Right cardiac atrium (tissue), 5 donors: ENCODE data around the gene ASTN2. TPM values are rescaled to one million over a fixed set of nuclear protein-coding genes. Genes with fewer than 3 reads are reported as not detected.

Source experiments
- ATAC-seq, 2 donors: fragments of 200-7000 bp; cut with Tn5 transposase; one replicate each; pipeline versions ENCODE4 v1.8.0 to v1.9.1; 2020; ENCODE audit warnings: moderate library complexity in 2 of 2, mild to moderate bottlenecking in 1 of 2
- DNase-seq, 3 donors: peaks; one replicate each; pipeline ENCODE4 v3.0.0-alpha.2; 2020
- H3K27ac ChIP-seq: one replicate; pipeline ENCODE4 v1.5.1; 2013; ENCODE audit warnings: mild to moderate bottlenecking, low read length, control low read depth, moderate library complexity
- H3K27me3 ChIP-seq: one replicate; pipeline ENCODE4 v1.6.1; 2013; ENCODE audit not compliant: control insufficient read depth, insufficient read depth
- H3K4me1 ChIP-seq: one replicate; pipeline ENCODE4 v1.6.1; 2013; ENCODE audit warnings: low read length; ENCODE audit not compliant: control insufficient read depth, insufficient read depth
- H3K4me3 ChIP-seq: one replicate; pipeline ENCODE4 v1.5.1; 2013; ENCODE audit warnings: low read length, control low read depth
- H3K9me3 ChIP-seq: one replicate; pipeline ENCODE4 v1.6.1; 2013; ENCODE audit warnings: low read length; ENCODE audit not compliant: control insufficient read depth
- WGBS: extraction: QIAGEN DNeasy Blood & Tissue Kit; methylation state at CpG from one replicate; pipeline ENCODE4 v1.1.7; 2013; 5-methylcytosine and 5-hydroxymethylcytosine counted together
- intact Hi-C, 4 donors: fragments of 100-400 bp; cut with DNase I; formaldehyde crosslinking; loops; one replicate each; pipeline versions ENCODE4 v1.11.0 to v1.14.0; 2022 to 2023
- polyA plus RNA-seq: library from polyadenylated mRNA; stranded (reverse); fragments of 200-250 nt; gene quantifications from one replicate; pipeline ENCODE4 v1.2.3, GENCODE V29; 2013
- total RNA-seq, 4 donors: library from RNA; stranded (reverse); fragmentation: NEBNext Ultra II Directional; extraction: Animal tissue kit (Norgen Biotek cat#: 25700); gene quantifications; one replicate each; pipeline ENCODE4 v1.2.1, GENCODE V29; 2021
- donor health status: healthy with polysubstance abuse.
- donor health status: DM: no; HTN: yes; CAD: no.
- donor health status: DM: no; HTN: no; CAD: no.
- donor health status: DM: no; HTN: yes; CAD: no; lungs with severe emphysema.
- donor health status: DM: yes; HTN: yes; CAD: no.

Gene ASTN2
- total and polyA plus RNA-seq, 5 donors: 18.1 to 79.3 (median 59.8) TPM

DNA sequence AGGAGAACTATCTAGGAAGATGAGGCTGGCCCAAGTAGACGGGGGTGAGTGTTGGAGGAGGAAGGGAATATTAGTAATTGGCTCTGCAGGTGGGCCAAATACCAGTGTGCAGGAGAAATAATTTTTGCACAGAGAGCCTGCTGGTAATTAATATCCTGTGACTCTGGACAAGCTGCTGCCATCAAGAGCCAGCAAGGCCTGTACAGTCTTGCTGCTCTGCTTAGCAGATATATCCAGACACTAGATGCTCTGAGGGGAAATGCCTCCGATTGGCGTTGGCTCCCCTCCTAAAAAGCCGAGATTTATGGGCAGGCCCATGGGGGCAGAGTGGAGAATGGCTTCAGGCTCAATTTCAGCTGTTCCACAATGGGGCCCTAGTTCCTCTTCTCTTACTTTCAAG lies 29.6 kb upstream of the ASTN2 start:
- H3K27me3 ChIP-seq: no peaks in the 10 kb centered on the region
- WGBS: 57% methylated on average over 4 of the region's 4 CpGs
- H3K27ac ChIP-seq: no peak overlapping the region
- intact Hi-C loops: no loop called here
- no peak overlapping the region for H3K4me3 ChIP-seq
- H3K4me1 ChIP-seq: no peaks in the 10 kb centered on the region
- H3K9me3 ChIP-seq: no peaks in the 10 kb centered on the region
- ATAC-seq: no peak
- no peak for DNase-seq

DNA sequence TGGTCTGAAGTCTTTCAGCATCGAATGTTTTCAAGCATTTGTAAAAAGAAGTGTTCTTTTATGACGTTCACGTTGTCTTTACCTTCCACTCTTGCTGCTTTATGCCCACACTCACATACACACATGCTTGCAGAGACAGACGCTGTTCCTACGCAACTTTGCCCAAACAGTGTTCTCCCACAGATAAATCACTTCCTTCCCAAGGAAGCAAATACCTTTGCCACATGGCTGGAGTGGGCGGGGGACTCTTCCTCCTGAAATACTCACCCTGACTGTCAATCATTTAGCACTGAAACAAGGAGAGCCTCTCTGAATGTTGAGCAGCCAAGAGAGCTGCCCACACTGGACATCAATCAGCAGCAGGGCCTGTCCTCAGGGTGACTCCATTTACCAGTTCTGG lies 22.4 kb upstream of the ASTN2 start:
- no peak for ATAC-seq
- H3K9me3 ChIP-seq: no peaks in the 10 kb centered on the region
- no peak overlapping the region for H3K27ac ChIP-seq
- DNase-seq: no peak
- WGBS: 49% methylated on average over 6 of the region's 6 CpGs
- H3K4me3 ChIP-seq: no peak overlapping the region
- no peaks in the 10 kb centered on the region for H3K27me3 ChIP-seq
- intact Hi-C loops: no loop called here
- no peaks in the 10 kb centered on the region for H3K4me1 ChIP-seq

DNA sequence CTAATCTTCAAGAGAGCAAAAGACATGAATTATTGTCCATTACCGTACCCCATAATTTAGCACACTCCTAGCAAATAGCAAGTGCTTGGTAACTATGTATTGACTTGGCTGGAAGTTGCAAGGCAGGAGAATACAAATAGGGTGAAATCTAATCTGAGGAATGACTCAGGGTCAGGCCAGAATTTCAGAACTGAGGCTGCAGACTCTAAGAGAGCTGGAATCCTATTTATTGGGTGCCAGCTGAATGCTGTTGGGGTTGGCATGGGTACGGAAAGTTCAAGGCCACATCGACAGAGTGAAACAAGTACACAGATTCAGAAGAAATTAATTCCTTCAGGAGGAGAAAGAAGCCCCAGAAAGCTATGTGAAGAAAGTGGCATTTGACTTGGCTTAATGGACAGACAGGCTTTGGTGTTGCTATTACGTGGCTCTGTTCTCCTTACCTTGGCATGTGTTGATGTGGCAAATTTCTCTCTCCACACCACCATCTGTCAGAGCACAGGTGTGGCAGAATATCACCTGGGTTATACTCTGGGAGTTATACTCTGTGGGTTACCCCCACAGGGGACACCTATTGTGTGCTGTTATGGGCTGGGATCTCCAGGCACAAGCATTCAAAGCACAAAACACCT lies 20.9 kb upstream of the ASTN2 start:
- H3K9me3 ChIP-seq: no peaks in the 10 kb centered on the region
- H3K4me1 ChIP-seq: no peaks in the 10 kb centered on the region
- no peaks in the 10 kb centered on the region for H3K27me3 ChIP-seq
- peak in 1 of 2 donors; percentile 45 for ATAC-seq
- DNase-seq: no peak
- 71% methylated on average over 4 of the region's 4 CpGs for WGBS
- no peak overlapping the region for H3K27ac ChIP-seq
- intact Hi-C loops: no loop called here
- H3K4me3 ChIP-seq: no peak overlapping the region

DNA sequence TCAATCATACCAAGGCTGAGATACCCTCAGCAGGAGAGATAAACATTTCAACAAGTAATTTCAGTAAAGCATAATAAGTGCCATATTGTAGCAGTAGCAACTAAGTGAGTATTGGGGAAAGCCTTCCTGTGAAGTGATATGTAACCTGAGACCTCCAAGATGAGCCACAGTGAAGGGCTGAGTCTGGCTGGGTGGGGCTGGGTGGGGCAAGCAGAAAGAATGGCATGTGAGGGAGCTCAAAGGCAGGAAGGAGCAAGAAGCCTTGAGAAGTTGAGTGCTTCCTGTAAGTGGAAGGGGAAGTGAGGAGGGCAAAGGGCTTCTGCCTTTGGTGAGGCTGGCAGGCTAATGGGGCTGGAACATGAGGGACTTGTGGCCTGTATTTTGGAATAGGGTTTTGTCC lies 19.7 kb upstream of the ASTN2 start:
- intact Hi-C loops: no loop called here
- no peak for ATAC-seq
- Histone ChIP-seq H3K4me1 (no peaks in the 10 kb centered on the region), H3K9me3 (no peaks in the 10 kb centered on the region), H3K27me3 (no peaks in the 10 kb centered on the region), H3K4me3 (no peak overlapping the region), H3K27ac (no peak overlapping the region)
- DNase-seq: no peak

DNA sequence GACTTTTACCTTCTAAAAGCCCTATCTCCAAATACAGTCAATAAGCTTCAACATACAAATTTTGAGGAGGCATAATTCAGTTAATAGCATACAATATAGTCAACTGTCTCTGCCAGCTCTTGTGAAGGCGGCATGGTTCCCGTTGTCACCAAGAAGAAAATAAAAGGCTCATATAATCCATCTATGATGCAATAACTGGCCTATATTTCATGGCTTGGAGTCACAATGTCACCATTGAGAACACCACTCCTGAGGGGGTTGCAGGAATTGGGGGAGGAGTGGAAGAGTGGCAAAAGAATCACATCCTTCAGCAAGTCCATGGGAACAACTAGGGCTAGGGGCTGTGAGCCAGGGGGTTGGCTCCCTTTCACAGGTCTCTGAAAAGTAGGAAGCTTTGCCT lies 16.0 kb upstream of the ASTN2 start:
- H3K27ac ChIP-seq: no peak overlapping the region
- H3K4me1 ChIP-seq: no peaks in the 10 kb centered on the region
- WGBS: 86% methylated on average over 2 of the region's 2 CpGs
- H3K4me3 ChIP-seq: no peak overlapping the region
- no peaks in the 10 kb centered on the region for H3K9me3 ChIP-seq
- intact Hi-C loops: no loop called here
- H3K27me3 ChIP-seq: no peaks in the 10 kb centered on the region
- no peak for ATAC-seq
- DNase-seq: no peak

DNA sequence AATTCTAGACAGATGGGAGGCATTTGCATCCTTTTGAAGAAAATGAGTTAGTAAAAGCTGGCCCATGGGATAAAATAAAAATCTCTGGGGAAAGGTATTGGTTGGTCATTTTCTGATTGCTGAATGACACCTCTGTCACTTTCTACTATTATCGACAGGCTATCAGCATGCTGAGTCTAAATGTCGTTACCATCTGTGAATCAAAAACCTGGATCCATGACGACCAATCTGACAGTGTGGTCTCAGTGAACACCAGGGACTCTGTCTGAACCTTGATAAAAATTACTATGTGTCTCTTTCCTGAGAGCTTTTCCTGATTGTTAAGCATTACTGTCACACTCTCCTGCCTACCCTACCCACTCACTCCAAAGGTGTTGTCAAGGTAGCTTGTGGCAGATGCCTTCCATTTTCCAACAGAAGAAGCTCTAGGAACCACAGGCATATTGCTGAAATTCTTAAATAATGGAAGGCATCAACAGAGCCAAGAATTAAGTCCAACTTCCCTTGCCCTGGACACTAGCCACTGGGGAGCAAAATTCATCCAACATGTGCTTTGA lies 12.6 kb upstream of the ASTN2 start:
- intact Hi-C loops: no loop called here
- no peaks in the 10 kb centered on the region for H3K27me3 ChIP-seq
- DNase-seq (no peak), ATAC-seq (no peak)
- H3K4me1 ChIP-seq: no peaks in the 10 kb centered on the region
- H3K4me3 ChIP-seq: no peak overlapping the region
- no peaks in the 10 kb centered on the region for H3K9me3 ChIP-seq
- no peak overlapping the region for H3K27ac ChIP-seq
- WGBS: 73% methylated on average over 3 of the region's 3 CpGs

DNA sequence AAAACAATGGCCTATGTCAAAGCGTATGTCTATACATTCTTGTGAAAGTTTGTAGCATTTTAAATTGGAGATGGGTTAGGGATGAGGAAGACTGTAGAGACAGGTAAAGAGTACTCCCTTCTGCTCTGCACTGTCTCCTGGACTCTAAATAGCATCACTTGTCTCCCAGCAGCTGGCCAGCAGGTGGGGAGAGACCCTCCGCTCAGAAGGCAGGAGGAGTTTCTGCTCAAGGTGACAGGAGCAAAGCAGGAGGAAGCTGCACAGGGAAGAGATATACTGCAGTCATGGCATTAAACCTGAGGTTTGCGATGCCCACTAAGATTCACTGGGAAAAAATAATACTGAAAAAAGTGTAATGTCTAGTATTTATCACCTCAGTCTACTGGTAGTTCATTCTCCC lies 10.7 kb upstream of the ASTN2 start:
- ATAC-seq: no peak
- intact Hi-C loops: no loop called here

DNA sequence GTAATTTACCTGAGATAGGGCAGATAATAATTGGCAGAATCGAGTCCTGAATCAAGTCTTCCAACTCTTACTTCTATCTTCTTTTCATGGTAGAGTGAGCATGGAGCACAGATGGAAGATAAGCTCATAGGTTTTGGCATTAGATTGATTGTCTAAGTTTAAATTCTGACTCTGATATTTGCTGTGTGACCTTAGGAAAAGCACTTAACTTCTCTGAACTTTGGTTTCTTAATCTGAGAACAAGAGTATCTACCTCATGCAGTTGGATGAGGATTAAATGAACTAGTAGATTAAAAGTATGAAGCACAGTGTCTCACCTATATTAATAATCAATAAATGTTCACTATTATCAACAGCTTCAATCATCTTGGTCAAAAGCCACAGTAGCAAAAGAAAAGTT lies 9.4 kb upstream of the ASTN2 start:
- Histone ChIP-seq H3K27me3 (no peaks in the 10 kb centered on the region), H3K27ac (no peak overlapping the region), H3K4me3 (no peak overlapping the region), H3K4me1 (no peaks in the 10 kb centered on the region), H3K9me3 (no peaks in the 10 kb centered on the region)
- intact Hi-C loops: no loop called here
- 72% methylated on average over 1 of the region's 1 CpG for WGBS
- ATAC-seq: no peak
- DNase-seq: no peak

More for the DNA sequence above, 10.7 kb upstream of the ASTN2 start:
- no peaks in the 10 kb centered on the region for H3K9me3 ChIP-seq
- H3K4me3 ChIP-seq: no peak overlapping the region
- no peaks in the 10 kb centered on the region for H3K27me3 ChIP-seq
- DNase-seq: no peak
- no peaks in the 10 kb centered on the region for H3K4me1 ChIP-seq
- WGBS: 73% methylated on average over 3 of the region's 3 CpGs
- H3K27ac ChIP-seq: no peak overlapping the region

DNA sequence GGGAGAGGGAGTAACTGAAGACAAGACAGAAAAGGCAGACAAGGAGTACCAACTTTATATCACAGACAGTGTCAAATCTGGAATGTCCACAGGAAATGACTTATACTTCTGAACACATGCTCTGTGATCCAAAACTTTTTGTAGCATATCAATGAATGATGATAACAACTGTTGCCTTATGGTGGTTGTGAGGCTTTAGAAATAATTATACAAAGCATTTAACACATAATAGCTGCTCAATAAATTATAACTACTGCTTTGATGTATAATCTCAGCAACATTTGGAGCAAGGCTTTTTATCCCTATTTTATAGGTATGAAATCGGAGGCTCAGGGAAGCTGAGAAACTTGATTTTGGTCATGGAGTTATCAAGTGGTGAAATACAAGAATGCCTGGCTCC lies 3.3 kb upstream of the ASTN2 start:
- intact Hi-C loops: loop anchor here in 1 of 4 donors (10.0 kb wide), 1 partner anchor 153 kb away; no protein-coding TSS in a partner anchor
- Histone ChIP-seq H3K4me3 (no peak overlapping the region), H3K4me1 (no peaks in the 10 kb centered on the region), H3K9me3 (no peaks in the 10 kb centered on the region), H3K27me3 (no peaks in the 10 kb centered on the region), H3K27ac (no peak overlapping the region)
- 82% methylated on average over 1 of the region's 1 CpG for WGBS
- DNase-seq (no peak), ATAC-seq (no peak)

DNA sequence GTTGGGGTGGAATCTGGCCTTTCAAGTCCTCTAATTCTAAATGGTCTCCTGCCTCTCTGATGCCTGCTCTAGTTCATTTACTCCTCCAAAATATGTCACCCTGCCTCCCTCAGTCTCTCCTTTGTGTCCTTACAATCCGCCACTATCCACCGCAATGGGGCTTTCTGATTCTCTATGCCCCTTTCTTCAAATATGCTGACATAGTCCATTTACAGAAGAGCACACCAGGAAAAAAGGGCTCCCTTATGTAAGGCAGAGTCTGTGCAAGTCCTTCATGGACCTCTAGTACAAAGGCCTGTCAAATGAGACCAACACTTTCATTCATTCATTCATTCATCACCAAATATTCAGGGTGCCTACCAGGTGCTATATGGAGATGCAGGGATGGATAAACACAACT lies 2.0 kb upstream of the ASTN2 start:
- intact Hi-C loops: loop anchor here in 1 of 4 donors (10.0 kb wide), 1 partner anchor 152 kb away; no protein-coding TSS in a partner anchor
- Histone ChIP-seq H3K4me1 (no peaks in the 10 kb centered on the region), H3K27ac (no peak overlapping the region), H3K9me3 (no peaks in the 10 kb centered on the region), H3K27me3 (no peaks in the 10 kb centered on the region), H3K4me3 (no peak overlapping the region)
- no peak for DNase-seq
- 86% methylated on average over 2 of the region's 2 CpGs for WGBS
- ATAC-seq: no peak

DNA sequence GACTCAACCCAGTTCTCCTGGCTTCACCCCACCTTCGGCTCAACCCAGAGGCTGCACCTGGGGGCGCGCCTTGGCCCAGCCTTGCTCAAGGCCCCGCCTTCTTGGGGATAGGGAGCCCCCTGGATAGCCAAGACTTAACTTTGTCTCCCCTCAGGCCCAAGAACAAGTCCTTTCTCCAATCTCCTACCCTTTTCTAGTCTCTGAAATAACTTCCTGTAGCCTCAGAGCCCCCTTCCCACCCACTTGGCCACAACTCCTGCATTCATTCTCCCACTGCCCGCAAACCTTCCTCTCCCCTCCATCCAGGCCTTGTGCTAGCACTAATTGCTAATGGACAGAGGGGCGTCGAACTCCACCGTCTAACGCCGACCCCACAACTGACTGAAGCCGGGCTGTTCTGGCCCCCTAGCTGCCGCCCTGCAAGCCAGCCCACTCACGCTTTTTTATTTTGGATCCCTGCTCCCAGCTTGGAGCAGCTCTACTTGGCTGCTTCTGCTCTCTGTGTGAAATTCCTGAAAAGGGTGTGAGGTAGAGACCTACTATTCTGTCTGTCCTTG lies 579 bp upstream of the ASTN2 start:
- Histone ChIP-seq H3K4me3 (peak overlapping the region; percentile 50), H3K27me3 (no peaks in the 10 kb centered on the region), H3K4me1 (no peaks in the 10 kb centered on the region), H3K27ac (no peak overlapping the region), H3K9me3 (no peaks in the 10 kb centered on the region)
- no peak for DNase-seq
- 2% methylated on average over 13 of the region's 13 CpGs for WGBS
- peak; percentile 11 to 17 for ATAC-seq
- intact Hi-C loops: loop anchor here in 1 of 4 donors (10.0 kb wide), 1 partner anchor 151 kb away; no protein-coding TSS in a partner anchor
